ENCODE data around the gene GCH1. TPM values are rescaled to one million over a fixed set of nuclear protein-coding genes. Genes with fewer than 3 reads are reported as not detected.

Gene GCH1
- total RNA-seq, 1 experiment from 2014 or later: 9.2 TPM

GRCh38 chr14:54894995-54895394 is 7.6 kb downstream of the GCH1 start (continued):
- TF ChIP-seq ATF6 (CRISPR knock-in tag; IDR thresholded peaks at IDR 0.05): no peak
- no peak for TF ChIP-seq ZNF532 (CRISPR knock-in tag; IDR thresholded peaks at IDR 0.05; ENCODE audit: borderline replicate concordance)
- TF ChIP-seq ZNF281 (CRISPR knock-in tag; IDR thresholded peaks at IDR 0.05): no peak
- TF ChIP-seq KAT7 (CRISPR knock-in tag; IDR thresholded peaks at IDR 0.05; ENCODE audit: borderline replicate concordance): no peak
- no peak for TF ChIP-seq MLX (CRISPR knock-in tag; IDR thresholded peaks at IDR 0.05)

- ATAC-seq: peak; percentile 65; the same call in 1 of the 2 replicates
- no peak overlapping the region for H3K4me3 Mint-ChIP-seq
- H3K4me1 Mint-ChIP-seq: peaks cover 8% of the 10 kb centered on the region
- ChIA-PET CTCF (interaction anchor here (0.7 to 1.3 kb wide), 4 partner anchors 9 to 39 kb away, joined by 3 to 4 read pairs (median 3); partner anchors contain the start of gene GCH1), POLR2A (no interaction called here)
- no peaks in the 10 kb centered on the region for H3K9me3 Mint-ChIP-seq
- no peak overlapping the region for H3K27ac Mint-ChIP-seq
- no peaks in the 10 kb centered on the region for H3K27me3 Mint-ChIP-seq (ENCODE audit: low read depth)
- no peaks in the 10 kb centered on the region for H3K36me3 Mint-ChIP-seq
- no peak for TF ChIP-seq TEAD4 (CRISPR knock-in tag; IDR thresholded peaks at IDR 0.05)
- no peak for TF ChIP-seq USF1 (CRISPR knock-in tag; IDR thresholded peaks at IDR 0.05)
- TF ChIP-seq ZNF232 (CRISPR knock-in tag; IDR thresholded peaks at IDR 0.05): no peak
- TF ChIP-seq SOX15 (CRISPR knock-in tag; IDR thresholded peaks at IDR 0.05): no peak
- peak; percentile 65 for TF ChIP-seq CTCF (IDR thresholded peaks at IDR 0.05)
- no peak for TF ChIP-seq KAT7 (CRISPR knock-in tag; IDR thresholded peaks at IDR 0.05; ENCODE audit: borderline replicate concordance)
- TF ChIP-seq FOXP4 (CRISPR knock-in tag; IDR thresholded peaks at IDR 0.05): no peak
- TF ChIP-seq PRDM15 (CRISPR knock-in tag; IDR thresholded peaks at IDR 0.05): no peak
- no peak for TF ChIP-seq FOXP1 (CRISPR knock-in tag; IDR thresholded peaks at IDR 0.05; ENCODE audit: borderline replicate concordance)
- no peak for DNase-seq (ENCODE audit: low spot score)
These were observed 9.4 kb downstream of the GCH1 start for GRCh38 chr14:54893151-54893760.
